ENCODE measurements around the gene KIF3C.

Gene KIF3C

DNA sequence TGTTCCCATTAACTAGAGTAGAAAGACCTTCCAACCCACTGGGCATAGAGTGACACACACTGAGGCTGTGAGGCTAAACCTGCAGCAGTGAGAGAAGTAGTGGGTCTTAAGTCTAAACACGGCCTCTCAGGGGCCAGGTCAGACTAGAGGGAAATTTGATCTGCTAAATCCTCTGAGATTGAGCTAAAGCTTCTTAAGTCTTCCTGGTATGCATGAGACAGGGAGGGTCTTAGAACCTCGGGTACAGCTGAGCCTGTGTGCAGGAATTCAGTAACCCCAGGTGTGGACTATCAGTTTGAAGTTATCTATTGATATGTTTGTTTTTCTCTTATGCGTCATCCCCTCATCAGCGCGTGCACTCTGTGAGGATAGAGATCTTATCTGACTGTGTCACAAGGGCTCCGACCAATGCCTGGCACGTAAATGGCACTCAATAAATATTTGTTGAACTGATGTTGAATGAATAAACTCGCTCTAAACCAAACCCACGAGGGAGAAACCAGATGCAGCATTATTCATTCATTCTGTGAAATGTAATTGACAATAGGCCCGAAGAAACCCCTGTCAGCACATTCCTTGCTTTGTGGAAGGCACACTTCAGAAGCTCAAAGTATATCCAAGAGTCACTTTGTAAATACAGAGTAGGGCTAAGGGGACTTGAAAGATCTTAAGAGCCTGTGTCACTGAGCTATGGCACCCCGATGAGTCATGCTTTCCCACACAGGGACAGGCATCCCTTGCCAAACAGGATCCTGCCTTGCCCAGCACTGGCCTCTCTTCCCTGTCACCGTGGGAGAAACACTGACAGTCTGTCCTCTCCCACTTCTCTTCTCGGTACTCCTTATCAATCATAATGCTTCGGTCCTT lies 29.9 kb upstream of the KIF3C start (continued):
- TF ChIP-seq GLIS1 (tag by site-specific recombination; IDR thresholded peaks at IDR 0.05) (peak; percentile 76), ZIC2 (tag by site-specific recombination; IDR thresholded peaks at IDR 0.05) (peak; percentile 48; the same call in 1 of the 2 replicates), ZNF639 (tag by site-specific recombination; IDR thresholded peaks at IDR 0.05) (0 out of 2 replicates have a peak, but pooled peaks have one; percentile 11), PRDM1 (tag by site-specific recombination; IDR thresholded peaks at IDR 0.05) (no peak), ZBTB10 (tag by site-specific recombination; IDR thresholded peaks at IDR 0.05) (no peak), ZNF335 (tag by site-specific recombination; conservative IDR thresholded peaks at IDR 0.05) (peak; percentile 61), ZBTB17 (tag by site-specific recombination; IDR thresholded peaks at IDR 0.05) (peak; percentile 77), KLF10 (tag by site-specific recombination; IDR thresholded peaks at IDR 0.05) (peak; percentile 40; the same call in 1 of the 2 replicates), WT1 (tag by site-specific recombination; IDR thresholded peaks at IDR 0.05) (0 out of 2 replicates have a peak, but pooled peaks have one; percentile 21), TSHZ1 (tag by site-specific recombination; IDR thresholded peaks at IDR 0.05; ENCODE audit: borderline replicate concordance) (0 out of 2 replicates have a peak, but pooled peaks have one; percentile 19), ZNF664 (tag by site-specific recombination; IDR thresholded peaks at IDR 0.05) (peak; percentile 68; the same call in 1 of the 2 replicates), ZBTB8A (tag by site-specific recombination; IDR thresholded peaks at IDR 0.05) (no peak), TCF7L2 (IDR thresholded peaks at IDR 0.05; ENCODE audit: borderline replicate concordance, low read depth, low read length) (0 out of 2 replicates have a peak, but pooled peaks have one; percentile 7), ZSCAN30 (tag by site-specific recombination; IDR thresholded peaks at IDR 0.05) (no peak), ZNF121 (tag by site-specific recombination; IDR thresholded peaks at IDR 0.05) (no peak), ZNF184 (tag by site-specific recombination; IDR thresholded peaks at IDR 0.05) (0 out of 2 replicates have a peak, but pooled peaks have one; percentile 39), ZNF366 (tag by site-specific recombination; conservative IDR thresholded peaks at IDR 0.05) (peak; percentile 82), ZXDB (tag by site-specific recombination; IDR thresholded peaks at IDR 0.05) (no peak), OSR2 (tag by site-specific recombination; IDR thresholded peaks at IDR 0.05) (peak; percentile 79)
- TF ChIP-seq, protein P1, sequence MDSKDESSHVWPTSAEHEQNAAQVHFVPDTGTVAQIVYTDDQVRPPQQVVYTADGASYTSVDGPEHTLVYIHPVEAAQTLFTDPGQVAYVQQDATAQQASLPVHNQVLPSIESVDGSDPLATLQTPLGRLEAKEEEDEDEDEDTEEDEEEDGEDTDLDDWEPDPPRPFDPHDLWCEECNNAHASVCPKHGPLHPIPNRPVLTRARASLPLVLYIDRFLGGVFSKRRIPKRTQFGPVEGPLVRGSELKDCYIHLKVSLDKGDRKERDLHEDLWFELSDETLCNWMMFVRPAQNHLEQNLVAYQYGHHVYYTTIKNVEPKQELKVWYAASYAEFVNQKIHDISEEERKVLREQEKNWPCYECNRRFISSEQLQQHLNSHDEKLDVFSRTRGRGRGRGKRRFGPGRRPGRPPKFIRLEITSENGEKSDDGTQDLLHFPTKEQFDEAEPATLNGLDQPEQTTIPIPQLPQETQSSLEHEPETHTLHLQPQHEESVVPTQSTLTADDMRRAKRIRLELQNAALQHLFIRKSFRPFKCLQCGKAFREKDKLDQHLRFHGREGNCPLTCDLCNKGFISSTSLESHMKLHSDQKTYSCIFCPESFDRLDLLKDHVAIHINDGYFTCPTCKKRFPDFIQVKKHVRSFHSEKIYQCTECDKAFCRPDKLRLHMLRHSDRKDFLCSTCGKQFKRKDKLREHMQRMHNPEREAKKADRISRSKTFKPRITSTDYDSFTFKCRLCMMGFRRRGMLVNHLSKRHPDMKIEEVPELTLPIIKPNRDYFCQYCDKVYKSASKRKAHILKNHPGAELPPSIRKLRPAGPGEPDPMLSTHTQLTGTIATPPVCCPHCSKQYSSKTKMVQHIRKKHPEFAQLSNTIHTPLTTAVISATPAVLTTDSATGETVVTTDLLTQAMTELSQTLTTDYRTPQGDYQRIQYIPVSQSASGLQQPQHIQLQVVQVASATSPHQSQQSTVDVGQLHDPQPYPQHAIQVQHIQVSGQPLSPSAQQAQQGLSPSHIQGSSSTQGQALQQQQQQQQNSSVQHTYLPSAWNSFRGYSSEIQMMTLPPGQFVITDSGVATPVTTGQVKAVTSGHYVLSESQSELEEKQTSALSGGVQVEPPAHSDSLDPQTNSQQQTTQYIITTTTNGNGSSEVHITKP (tag by site-specific recombination; IDR thresholded peaks at IDR 0.05) = peak; percentile 25; the same call in 1 of the 2 replicates
- TF ChIP-seq, protein P2, sequence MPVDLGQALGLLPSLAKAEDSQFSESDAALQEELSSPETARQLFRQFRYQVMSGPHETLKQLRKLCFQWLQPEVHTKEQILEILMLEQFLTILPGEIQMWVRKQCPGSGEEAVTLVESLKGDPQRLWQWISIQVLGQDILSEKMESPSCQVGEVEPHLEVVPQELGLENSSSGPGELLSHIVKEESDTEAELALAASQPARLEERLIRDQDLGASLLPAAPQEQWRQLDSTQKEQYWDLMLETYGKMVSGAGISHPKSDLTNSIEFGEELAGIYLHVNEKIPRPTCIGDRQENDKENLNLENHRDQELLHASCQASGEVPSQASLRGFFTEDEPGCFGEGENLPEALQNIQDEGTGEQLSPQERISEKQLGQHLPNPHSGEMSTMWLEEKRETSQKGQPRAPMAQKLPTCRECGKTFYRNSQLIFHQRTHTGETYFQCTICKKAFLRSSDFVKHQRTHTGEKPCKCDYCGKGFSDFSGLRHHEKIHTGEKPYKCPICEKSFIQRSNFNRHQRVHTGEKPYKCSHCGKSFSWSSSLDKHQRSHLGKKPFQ (tag by site-specific recombination; IDR thresholded peaks at IDR 0.05) = no peak

All from HEK293 (cell line).